IMR-90 (cell line): ENCODE results near the gene STARD8. TPM values are rescaled to one million over a fixed set of nuclear protein-coding genes. Genes with fewer than 3 reads are reported as not detected.

Experiments used
- ATAC-seq: fragments of 200-7000 bp; cut with Tn5 transposase; 2 replicates; pipeline ENCODE4 v1.9.1; 2020; ENCODE audit warnings: low read depth, mild to moderate bottlenecking, moderate library complexity
- BruUV-seq: library from RNA; stranded (reverse); fragments of 400-500 nt; replicated peaks from 2 replicates; lab custom pipeline; 2021; lab: Mats Ljungman, UMichigan
- CTCF ChIA-PET: fragments of 300-600 bp; formaldehyde crosslinking; extraction: SDS; loops from one replicate; lab custom pipeline; 2021; ENCODE audit warnings: antibody characterized with exemption; lab: Yijun Ruan, JAX
- POLR2A ChIA-PET: fragments of 300-600 bp; sonication (Branson Sonifier 250); formaldehyde crosslinking; loops from one replicate; lab custom pipeline; 2022; ENCODE audit warnings: antibody characterized with exemption; ENCODE audit not compliant: unreplicated experiment; lab: Charles Lee
- DNase-seq: peaks from one replicate; pipeline ENCODE4 v3.0.0; 2013
- H2AFZ ChIP-seq: replicated peaks from 2 replicates; pipeline ENCODE3; 2013; ENCODE audit warnings: low read length, mild to moderate bottlenecking; ENCODE audit not compliant: poor library complexity
- H2AK5ac ChIP-seq: 2 replicates; pipeline ENCODE4 v1.6.1; 2013; ENCODE audit warnings: low read depth, low read length, inconsistent platforms
- H2AK9ac ChIP-seq: replicated peaks from 2 replicates; pipeline ENCODE3; 2013; ENCODE audit warnings: mild to moderate bottlenecking, low read depth, low read length, moderate library complexity; ENCODE audit not compliant: poor library complexity
- H2BK120ac ChIP-seq: 2 replicates; pipeline ENCODE4 v1.6.1; 2013; ENCODE audit warnings: low read depth, low read length, inconsistent platforms
- H2BK15ac ChIP-seq: 3 replicates; pipeline ENCODE4 v1.6.1; 2013; ENCODE audit warnings: low read depth, low read length, inconsistent platforms
- H2BK20ac ChIP-seq: 2 replicates; pipeline ENCODE4 v1.6.1; 2013; ENCODE audit warnings: low read depth, mild to moderate bottlenecking, inconsistent platforms, low read length, moderate library complexity
- H2BK5ac ChIP-seq: 2 replicates; pipeline ENCODE4 v1.6.1; 2013; ENCODE audit warnings: mild to moderate bottlenecking, low read depth, low read length, inconsistent platforms; ENCODE audit not compliant: poor library complexity, severe bottlenecking
- H3K14ac ChIP-seq: replicated peaks from 2 replicates; pipeline ENCODE4 v1.6.1; 2013; ENCODE audit warnings: low read depth, low read length, inconsistent platforms
- H3K18ac ChIP-seq: 2 replicates; pipeline ENCODE4 v1.6.1; 2013; ENCODE audit warnings: low read depth, low read length, control low read depth
- H3K23ac ChIP-seq: 2 replicates; pipeline ENCODE4 v1.6.1; 2013; ENCODE audit warnings: low read depth, low read length, inconsistent platforms
- H3K27ac ChIP-seq: 2 replicates; pipeline ENCODE4 v1.5.1; 2013; ENCODE audit warnings: mild to moderate bottlenecking, control low read depth, low read length; ENCODE audit not compliant: insufficient read depth
- H3K27me3 ChIP-seq: 2 replicates; pipeline ENCODE4 v1.6.1; 2013; ENCODE audit warnings: low read length; ENCODE audit not compliant: control insufficient read depth, insufficient read depth
- H3K36me3 ChIP-seq: 2 replicates; pipeline ENCODE4 v1.6.1; 2013; ENCODE audit warnings: low read length, mixed read lengths; ENCODE audit not compliant: control insufficient read depth, insufficient read depth
- H3K4ac ChIP-seq: 2 replicates; pipeline ENCODE4 v1.6.1; 2013; ENCODE audit warnings: low read depth, low read length, inconsistent platforms
- H3K4me1 ChIP-seq: 2 replicates; pipeline ENCODE4 v1.6.1; 2013; ENCODE audit warnings: low read length, mixed read lengths; ENCODE audit not compliant: control insufficient read depth, insufficient read depth
- H3K4me2 ChIP-seq: 2 replicates; pipeline ENCODE4 v1.6.1; 2013; ENCODE audit warnings: low read depth, mild to moderate bottlenecking, control low read depth, low read length, moderate library complexity
- H3K4me3 ChIP-seq: 2 replicates; pipeline ENCODE4 v1.5.1; 2013; ENCODE audit warnings: low read depth, mild to moderate bottlenecking, control low read depth, low read length, moderate library complexity; ENCODE audit not compliant: insufficient read depth
- H3K56ac ChIP-seq: 2 replicates; pipeline ENCODE4 v1.6.1; 2013; ENCODE audit warnings: low read length, inconsistent platforms; ENCODE audit not compliant: insufficient read depth; ENCODE audit errors: extremely low read depth
- H3K79me1 ChIP-seq, 2 experiments: 2 replicates each; pipeline ENCODE4 v1.6.1; 2013; ENCODE audit warnings: low read length in 2 of 2, inconsistent platforms in 1 of 2, low read depth in 1 of 2
- H3K9ac ChIP-seq: 2 replicates; pipeline ENCODE4 v1.6.1; 2013; ENCODE audit warnings: low read depth, low read length, control low read depth
- H3K9me1 ChIP-seq: 2 replicates; pipeline ENCODE4 v1.6.1; 2013; ENCODE audit warnings: low read length, inconsistent platforms; ENCODE audit not compliant: insufficient read depth
- H3K9me3 ChIP-seq: 2 replicates; pipeline ENCODE4 v1.6.1; 2013; ENCODE audit warnings: low read length; ENCODE audit not compliant: control insufficient read depth, insufficient read depth
- H4K20me1 ChIP-seq: 2 replicates; pipeline ENCODE4 v1.6.1; 2013; ENCODE audit warnings: low read length, inconsistent platforms; ENCODE audit not compliant: insufficient read depth
- H4K5ac ChIP-seq: 2 replicates; pipeline ENCODE4 v1.6.1; 2013; ENCODE audit warnings: mild to moderate bottlenecking, low read depth, low read length, control low read depth
- H4K8ac ChIP-seq, 2 experiments: 2 replicates each; pipeline ENCODE4 v1.6.1; 2013; ENCODE audit warnings: low read depth in 2 of 2, low read length in 2 of 2, control low read depth in 1 of 2, inconsistent platforms in 1 of 2
- H4K91ac ChIP-seq: 2 replicates; pipeline ENCODE4 v1.6.1; 2013; ENCODE audit warnings: low read depth, low read length, inconsistent platforms; ENCODE audit not compliant: insufficient read depth
- MAFK ChIP-seq: IDR thresholded peaks from 2 replicates; pipeline ENCODE4 v1.6.1; 2012; ENCODE audit warnings: low read depth, low read length, improper control_type of control experiment
- USF2 ChIP-seq: fragments of 150-350 bp; IDR thresholded peaks from 2 replicates; pipeline ENCODE4 v1.6.1; 2017; ENCODE audit warnings: mild to moderate bottlenecking, antibody characterized with exemption, low read length, low read depth
- WGBS, 2 experiments: methylation state at CpG; one replicate each; pipeline versions ENCODE4 v1.1.5 to v1.1.7; 2013; ENCODE audit warnings: missing lambda C conversion rate in 2 of 2; ENCODE audit not compliant: insufficient read length in 1 of 2; ENCODE audit errors: extremely low coverage in 2 of 2; 5-methylcytosine and 5-hydroxymethylcytosine counted together
- dilution Hi-C: fragments of 300-500 bp; cut with HindIII; formaldehyde crosslinking; loops from one replicate; pipeline ENCODE4 v1.14.3; 2018; ENCODE audit warnings: low sequenced_read_pairs; ENCODE audit not compliant: unreplicated experiment
- in situ Hi-C: fragments of 300-500 bp; cut with MboI; formaldehyde crosslinking; loops from 3 replicates; pipeline ENCODE4 v1.14.3; 2019; ENCODE audit warnings: low sequenced_read_pairs, inconsistent platforms, mixed read lengths
- intact Hi-C: fragments of 100-400 bp; cut with micrococcal nuclease; formaldehyde crosslinking; loops from 2 replicates; pipeline ENCODE4 v1.10.0; 2022
- polyA plus RNA-seq, 3 experiments: library from polyadenylated mRNA; depleted of rRNA; stranded (reverse); fragments of >200 nt; gene quantifications; 2 replicates each; pipeline ENCODE4 v1.2.3, GENCODE V29; 2012; ENCODE audit warnings: low replicate concordance in 1 of 3
- total RNA-seq: library from RNA; depleted of rRNA; stranded (reverse); fragments of >200 nt; gene quantifications from 2 replicates; pipeline ENCODE4 v1.2.3, GENCODE V29; 2012

Gene STARD8
- total and polyA plus RNA-seq, 2 of the 4 experiments (the other 2 are of a cell fraction) = 1.6 to 2.3 TPM

DNA sequence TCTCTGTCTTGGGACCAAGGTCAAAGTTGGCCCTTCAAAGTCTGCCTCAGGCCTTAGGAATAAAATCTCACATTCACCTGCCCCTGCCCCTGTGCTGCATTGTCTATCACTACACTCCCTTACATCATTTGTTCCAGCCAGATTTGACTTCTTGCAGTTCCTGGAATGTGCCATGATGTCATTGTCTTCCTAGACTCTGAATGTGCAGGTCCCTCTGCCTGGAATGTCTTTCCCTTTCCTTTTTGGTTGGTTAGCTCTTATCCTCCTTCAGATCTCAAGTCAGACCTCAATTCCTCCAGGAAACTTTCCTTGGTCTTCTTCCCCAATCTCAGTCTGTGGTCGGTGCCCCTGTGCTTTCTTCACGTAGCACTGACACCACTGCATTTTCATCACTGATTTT, 113.6 kb downstream of the STARD8 start:
- TF ChIP-seq USF2 = no peak
- no peak for TF ChIP-seq MAFK
- in situ Hi-C loops = no loop called here
- Histone ChIP-seq H2BK15ac (no peak overlapping the region), H4K8ac (no peak overlapping the region), H3K18ac (no peak overlapping the region), H3K9me1 (no peaks in the 10 kb centered on the region), H3K27ac (no peak overlapping the region), H3K4me1 (no peaks in the 10 kb centered on the region), H3K36me3 (no peaks in the 10 kb centered on the region), H3K4me2 (no peak overlapping the region), H3K4ac (no peak overlapping the region), H2AK5ac (no peak overlapping the region), H4K20me1 (no peaks in the 10 kb centered on the region), H2AFZ (no peak overlapping the region), H4K91ac (no peak overlapping the region), H3K9ac (no peak overlapping the region), H3K9me3 (no peaks in the 10 kb centered on the region), H3K56ac (no peak overlapping the region), H3K4me3 (no peak overlapping the region), H2AK9ac (no peak overlapping the region), H4K5ac (no peak overlapping the region), H2BK120ac (no peak overlapping the region), H2BK20ac (no peak overlapping the region), H3K14ac (no peak overlapping the region), H3K23ac (no peak overlapping the region), H3K79me1 (no peaks in the 10 kb centered on the region), H2BK5ac (no peak overlapping the region), H3K27me3 (peaks cover 35% of the 10 kb centered on the region)
- no CpG with 5 or more reads among the region's 2 CpGs for WGBS, 2 experiments
- ChIA-PET CTCF (no interaction called here), POLR2A (no interaction called here)
- dilution Hi-C loops = no loop called here
- intact Hi-C loops = no loop called here
- ATAC-seq (no peak), DNase-seq (no peak)
- BruUV-seq = no TSS peak
